Measurements from ENCODE around the gene MAPRE2.
A peak's percentile ranks its signal among the peaks of the same experiment; 100 is the strongest.

MAPRE2 gene

GRCh38 chr18:35041815-35042387 lies 688 bp downstream of the MAPRE2 start:
- DNase-seq (ENCODE audit: low read depth, low spot score): no peak
- no peak overlapping the region for H3K27ac ChIP-seq
- H3K9me3 ChIP-seq (ENCODE audit: low read depth, low read length): no peaks in the 10 kb centered on the region
- H3K9ac ChIP-seq (ENCODE audit: insufficient read length): peak overlapping the region; percentile 62
- no peak for TF ChIP-seq FOXP2 (optimal IDR thresholded peaks at IDR 0.05; ENCODE audit: control extremely low read depth, extremely low read length, insufficient read depth)
- TF ChIP-seq POLR2AphosphoS5 (IDR thresholded peaks at IDR 0.05; ENCODE audit: borderline replicate concordance, low read depth, low read length): no peak
- no peak for TF ChIP-seq EZH2 (IDR thresholded peaks at IDR 0.05)
- peak overlapping the region; percentile 97 for H3K4me3 ChIP-seq
- H3K36me3 ChIP-seq (ENCODE audit: insufficient read depth, low read length): no peaks in the 10 kb centered on the region

- no peak for DNase-seq (ENCODE audit: low read depth, low spot score)
- Histone ChIP-seq H3K9me3 (ENCODE audit: low read depth, low read length) (no peaks in the 10 kb centered on the region), H3K9ac (ENCODE audit: insufficient read length) (no peak overlapping the region), H3K27ac (no peak overlapping the region), H3K4me3 (peak overlapping the region; percentile 97), H3K36me3 (ENCODE audit: insufficient read depth, low read length) (no peaks in the 10 kb centered on the region)
- TF ChIP-seq POLR2AphosphoS5 (IDR thresholded peaks at IDR 0.05; ENCODE audit: borderline replicate concordance, low read depth, low read length) (no peak), FOXP2 (optimal IDR thresholded peaks at IDR 0.05; ENCODE audit: control extremely low read depth, extremely low read length, insufficient read depth) (no peak), EZH2 (IDR thresholded peaks at IDR 0.05) (no peak)
These were observed 1.3 kb downstream of the MAPRE2 start for GRCh38 chr18:35042389-35043071.

GRCh38 chr18:35043207-35043606 lies 2.0 kb downstream of the MAPRE2 start:
- DNase-seq (ENCODE audit: low read depth, low spot score): no peak
- Histone ChIP-seq H3K36me3 (ENCODE audit: insufficient read depth, low read length) (no peaks in the 10 kb centered on the region), H3K4me3 (peak overlapping the region; percentile 97), H3K27ac (no peak overlapping the region), H3K9me3 (ENCODE audit: low read depth, low read length) (no peaks in the 10 kb centered on the region), H3K9ac (ENCODE audit: insufficient read length) (no peak overlapping the region)
- TF ChIP-seq FOXP2 (optimal IDR thresholded peaks at IDR 0.05; ENCODE audit: control extremely low read depth, extremely low read length, insufficient read depth): no peak

- H3K36me3 ChIP-seq (ENCODE audit: insufficient read depth, low read length): no peaks in the 10 kb centered on the region
- H3K27ac ChIP-seq: 0 out of 2 replicates have a peak overlapping the region, but pooled peaks have one; percentile 20
- TF ChIP-seq EZH2 (IDR thresholded peaks at IDR 0.05) (no peak), POLR2AphosphoS5 (IDR thresholded peaks at IDR 0.05; ENCODE audit: borderline replicate concordance, low read depth, low read length) (no peak), FOXP2 (optimal IDR thresholded peaks at IDR 0.05; ENCODE audit: control extremely low read depth, extremely low read length, insufficient read depth) (no peak)
- H3K4me3 ChIP-seq: peak overlapping the region; percentile 47
- no peak overlapping the region for H3K9ac ChIP-seq (ENCODE audit: insufficient read length)
- no peaks in the 10 kb centered on the region for H3K9me3 ChIP-seq (ENCODE audit: low read depth, low read length)
- DNase-seq (ENCODE audit: low read depth, low spot score): peak; percentile 37
These were observed 3.9 kb downstream of the MAPRE2 start for GRCh38 chr18:35045121-35045520.

GRCh38 chr18:35045806-35046205 lies 4.6 kb downstream of the MAPRE2 start:
- Histone ChIP-seq H3K9ac (ENCODE audit: insufficient read length) (no peak overlapping the region), H3K9me3 (ENCODE audit: low read depth, low read length) (no peaks in the 10 kb centered on the region), H3K4me3 (no peak overlapping the region; the same call in 1 of the 2 replicates), H3K27ac (0 out of 2 replicates have a peak overlapping the region, but pooled peaks have one; percentile 20), H3K36me3 (ENCODE audit: insufficient read depth, low read length) (no peaks in the 10 kb centered on the region)
- TF ChIP-seq FOXP2 (optimal IDR thresholded peaks at IDR 0.05; ENCODE audit: control extremely low read depth, extremely low read length, insufficient read depth): no peak
- DNase-seq (ENCODE audit: low read depth, low spot score): no peak

GRCh38 chr18:35047697-35048292 lies 6.6 kb downstream of the MAPRE2 start:
- TF ChIP-seq POLR2AphosphoS5 (IDR thresholded peaks at IDR 0.05; ENCODE audit: borderline replicate concordance, low read depth, low read length) (no peak), EZH2 (IDR thresholded peaks at IDR 0.05) (no peak), FOXP2 (optimal IDR thresholded peaks at IDR 0.05; ENCODE audit: control extremely low read depth, extremely low read length, insufficient read depth) (no peak)
- no peak overlapping the region for H3K27ac ChIP-seq

GRCh38 chr18:35049111-35050027 lies 8.2 kb downstream of the MAPRE2 start:
- TF ChIP-seq EZH2 (IDR thresholded peaks at IDR 0.05) (no peak), FOXP2 (optimal IDR thresholded peaks at IDR 0.05; ENCODE audit: control extremely low read depth, extremely low read length, insufficient read depth) (no peak), POLR2AphosphoS5 (IDR thresholded peaks at IDR 0.05; ENCODE audit: borderline replicate concordance, low read depth, low read length) (no peak)
- no peaks in the 10 kb centered on the region for H3K9me3 ChIP-seq (ENCODE audit: low read depth, low read length)
- no peak overlapping the region for H3K27ac ChIP-seq
- H3K4me3 ChIP-seq: no peak overlapping the region
- H3K9ac ChIP-seq (ENCODE audit: insufficient read length): no peak overlapping the region
- H3K36me3 ChIP-seq (ENCODE audit: insufficient read depth, low read length): no peaks in the 10 kb centered on the region
- no peak for DNase-seq (ENCODE audit: low read depth, low spot score)

More at GRCh38 chr18:35047697-35048292, 6.6 kb downstream of the MAPRE2 start:
- Histone ChIP-seq H3K9ac (ENCODE audit: insufficient read length) (no peak overlapping the region), H3K36me3 (ENCODE audit: insufficient read depth, low read length) (no peaks in the 10 kb centered on the region), H3K9me3 (ENCODE audit: low read depth, low read length) (no peaks in the 10 kb centered on the region), H3K4me3 (no peak overlapping the region)
- DNase-seq (ENCODE audit: low read depth, low spot score): no peak

GRCh38 chr18:35050028-35050546 lies 8.9 kb downstream of the MAPRE2 start:
- Histone ChIP-seq H3K36me3 (ENCODE audit: insufficient read depth, low read length) (no peaks in the 10 kb centered on the region), H3K9ac (ENCODE audit: insufficient read length) (no peak overlapping the region), H3K27ac (no peak overlapping the region), H3K4me3 (no peak overlapping the region), H3K9me3 (ENCODE audit: low read depth, low read length) (no peaks in the 10 kb centered on the region)
- no peak for DNase-seq (ENCODE audit: low read depth, low spot score)
- TF ChIP-seq FOXP2 (optimal IDR thresholded peaks at IDR 0.05; ENCODE audit: control extremely low read depth, extremely low read length, insufficient read depth): no peak
- TF ChIP-seq POLR2AphosphoS5 (IDR thresholded peaks at IDR 0.05; ENCODE audit: borderline replicate concordance, low read depth, low read length): no peak
- TF ChIP-seq EZH2 (IDR thresholded peaks at IDR 0.05): no peak
